Peyer's patch (tissue), 4 donors: ENCODE results near the gene MUC2.

Experiments
- CTCF ChIP-seq, 6 experiments: fragments of 450-650 bp in 4 of 6; fragments of 200-600 bp in 2 of 6; sonication (generic) in 1 of 6; IDR thresholded peaks; one replicate each; pipeline ENCODE4 v1.5.1; 2017 to 2019; ENCODE audit warnings: antibody characterized with exemption in 6 of 6, mild to moderate bottlenecking in 3 of 6, moderate library complexity in 1 of 6
- POLR2A ChIP-seq, 2 donors: fragments of 450-650 bp; IDR thresholded peaks; one replicate each; pipeline ENCODE4 v1.5.1; 2017; ENCODE audit warnings: antibody characterized with exemption in 2 of 2, mild to moderate bottlenecking in 2 of 2, moderate library complexity in 2 of 2

GRCh38 chr11:1084561-1085439, 10.1 kb downstream of the MUC2 start:
- TF ChIP-seq CTCF (IDR thresholded peaks at IDR 0.05) (no peak), POLR2A (IDR thresholded peaks at IDR 0.05) (no peak)
